H1 (cell line): ENCODE results near the gene PRDX5. TPM values are rescaled to one million over a fixed set of nuclear protein-coding genes. Genes with fewer than 3 reads are reported as not detected.
A peak's percentile ranks its signal among the peaks of the same experiment; 100 is the strongest.

ENCODE experiments used
- CTCF ChIA-PET: fragments of 300-600 bp; sonication (Branson Sonifier 250); formaldehyde crosslinking; loops from one replicate; lab custom pipeline; 2021; ENCODE audit not compliant: partially characterized antibody; lab: Charles Lee
- POLR2A ChIA-PET: fragments of 300-600 bp; sonication (Branson Sonifier 250); formaldehyde crosslinking; loops from one replicate; lab custom pipeline; 2021; ENCODE audit warnings: inconsistent platforms; ENCODE audit not compliant: partially characterized antibody; lab: Charles Lee
- DNase-seq, 2 experiments: peaks; one replicate each; pipeline versions ENCODE4 v3.0.0 to v3.0.0-alpha.2; 2010 to 2022; ENCODE audit warnings: low spot score in 2 of 2, low read depth in 1 of 2, mixed read lengths in 1 of 2
- FAIRE-seq: peaks from 2 replicates; lab custom pipeline; 2011; peaks lifted over from hg19 to GRCh38; lab: Jason Lieb, UNC
- H2AFZ ChIP-seq: 2 replicates; pipeline ENCODE4 v1.8.1; 2012; ENCODE audit warnings: low read length, inconsistent platforms
- H2AK5ac ChIP-seq: 2 replicates; pipeline ENCODE4 v1.6.1; 2013; ENCODE audit warnings: low read depth, low read length
- H2BK120ac ChIP-seq: replicated peaks from 2 replicates; pipeline ENCODE3; 2013; ENCODE audit warnings: low read depth, low read length, inconsistent platforms
- H2BK12ac ChIP-seq: 2 replicates; pipeline ENCODE4 v1.6.1; 2013; ENCODE audit warnings: low read depth, low read length
- H2BK15ac ChIP-seq: 2 replicates; pipeline ENCODE4 v1.6.1; 2013; ENCODE audit warnings: low read length
- H2BK20ac ChIP-seq: 2 replicates; pipeline ENCODE4 v1.6.1; 2013; ENCODE audit warnings: low read length
- H2BK5ac ChIP-seq: 2 replicates; pipeline ENCODE4 v1.6.1; 2013; ENCODE audit warnings: low read depth, low read length
- H3K14ac ChIP-seq: 2 replicates; pipeline ENCODE4 v1.6.1; 2013; ENCODE audit warnings: inconsistent platforms; ENCODE audit not compliant: insufficient read length
- H3K18ac ChIP-seq: 2 replicates; pipeline ENCODE4 v1.6.1; 2013; ENCODE audit warnings: low read length; ENCODE audit errors: extremely low read depth
- H3K23ac ChIP-seq: 2 replicates; pipeline ENCODE4 v1.6.1; 2013; ENCODE audit warnings: inconsistent platforms; ENCODE audit not compliant: insufficient read length
- H3K23me2 ChIP-seq: 2 replicates; pipeline ENCODE4 v1.6.1; 2013; ENCODE audit warnings: low read depth, low read length
- H3K27ac ChIP-seq: 2 replicates; pipeline ENCODE4 v1.6.1; 2011; ENCODE audit warnings: low read depth, low read length, inconsistent platforms
- H3K27me3 ChIP-seq, 4 experiments: replicated peaks in 1 of 4; 1 replicate in 1 of 4; 2 replicates in 3 of 4; pipeline versions ENCODE4 v1.6.1 to v1.8.1; 2011 to 2013; ENCODE audit warnings: low read length in 3 of 4, mild to moderate bottlenecking in 3 of 4, inconsistent platforms in 2 of 4, mixed read lengths in 2 of 4, moderate library complexity in 1 of 4; ENCODE audit not compliant: control insufficient read depth in 3 of 4, insufficient read depth in 3 of 4; ENCODE audit errors: extremely low read depth in 1 of 4
- H3K36me3 ChIP-seq, 4 experiments: 2 replicates each; pipeline versions ENCODE4 v1.6.1 to v1.8.1; 2011 to 2013; ENCODE audit warnings: mild to moderate bottlenecking in 4 of 4, low read length in 3 of 4, moderate library complexity in 2 of 4, control low read depth in 1 of 4, inconsistent platforms in 1 of 4; ENCODE audit not compliant: insufficient read depth in 4 of 4, control insufficient read depth in 2 of 4
- H3K4ac ChIP-seq: replicated peaks from 2 replicates; pipeline ENCODE3; 2013; ENCODE audit warnings: low read length, low read depth, mixed read lengths, inconsistent platforms; ENCODE audit not compliant: insufficient read length
- H3K4me1 ChIP-seq, 4 experiments: replicated peaks in 1 of 4; 1 replicate in 1 of 4; 2 replicates in 3 of 4; pipeline versions ENCODE4 v1.6.1 to v1.8.1; 2011 to 2013; ENCODE audit warnings: low read length in 3 of 4, inconsistent platforms in 2 of 4, mixed read lengths in 1 of 4; ENCODE audit not compliant: insufficient read depth in 4 of 4, control insufficient read depth in 3 of 4
- H3K4me2 ChIP-seq, 2 experiments: 2 replicates each; pipeline versions ENCODE4 v1.6.1 to v1.8.1; 2011 to 2013; ENCODE audit warnings: low read depth in 2 of 2, low read length in 2 of 2, control low read depth in 1 of 2, inconsistent platforms in 1 of 2, mild to moderate bottlenecking in 1 of 2; ENCODE audit not compliant: insufficient read depth in 1 of 2
- H3K4me3 ChIP-seq, 4 experiments: fragments of 200-600, 300-600 bp in 1 of 4; sonication (generic), shearing (Covaris generic), sonication (Bioruptor Twin) in 1 of 4; 2 replicates each; pipeline versions ENCODE4 v1.5.1 to v1.8.1; 2011 to 2016; ENCODE audit warnings: low read length in 4 of 4, low read depth in 3 of 4, control low read depth in 2 of 4, inconsistent platforms in 2 of 4, mild to moderate bottlenecking in 2 of 4, mixed read lengths in 1 of 4, moderate library complexity in 1 of 4; ENCODE audit not compliant: insufficient read depth in 2 of 4; ENCODE audit errors: extremely low read depth in 1 of 4
- H3K56ac ChIP-seq: replicated peaks from 2 replicates; pipeline ENCODE3; 2013; ENCODE audit warnings: low read depth, mild to moderate bottlenecking, mixed read lengths, low read length, inconsistent platforms; ENCODE audit not compliant: insufficient read length
- H3K79me1 ChIP-seq: 2 replicates; pipeline ENCODE4 v1.6.1; 2013; ENCODE audit warnings: low read depth, low read length, control low read depth
- H3K79me2 ChIP-seq, 2 experiments: 2 replicates each; pipeline versions ENCODE4 v1.6.1 to v1.8.1; 2012 to 2013; ENCODE audit warnings: low read length in 2 of 2, mild to moderate bottlenecking in 2 of 2, inconsistent platforms in 1 of 2; ENCODE audit not compliant: insufficient read depth in 2 of 2, control insufficient read depth in 1 of 2
- H3K9ac ChIP-seq, 4 experiments: replicated peaks in 1 of 4; 1 replicate in 1 of 4; 2 replicates in 3 of 4; pipeline versions ENCODE4 v1.6.1 to v1.8.1; 2011 to 2013; ENCODE audit warnings: low read depth in 3 of 4, low read length in 3 of 4, control low read depth in 2 of 4, mild to moderate bottlenecking in 2 of 4, moderate library complexity in 2 of 4, inconsistent platforms in 1 of 4; ENCODE audit errors: extremely low read depth in 1 of 4
- H3K9me3 ChIP-seq, 2 experiments: 2 replicates each; pipeline versions ENCODE4 v1.6.1 to v1.8.1; 2012 to 2013; ENCODE audit warnings: mild to moderate bottlenecking in 2 of 2, moderate library complexity in 2 of 2, control low read depth in 1 of 2, inconsistent platforms in 1 of 2, low read depth in 1 of 2, low read length in 1 of 2, mixed read lengths in 1 of 2; ENCODE audit not compliant: insufficient read depth in 2 of 2
- H4K20me1 ChIP-seq, 2 experiments: replicated peaks in 1 of 2; 2 replicates each; pipeline versions ENCODE3 to v1.8.1; 2011 to 2013; ENCODE audit warnings: inconsistent platforms in 2 of 2, low read length in 2 of 2, mild to moderate bottlenecking in 1 of 2; ENCODE audit not compliant: insufficient read depth in 2 of 2, control insufficient read depth in 1 of 2
- H4K5ac ChIP-seq: 2 replicates; pipeline ENCODE4 v1.6.1; 2013; ENCODE audit warnings: low read length, low read depth, mixed read lengths, inconsistent platforms; ENCODE audit not compliant: insufficient read length
- H4K8ac ChIP-seq: 2 replicates; pipeline ENCODE4 v1.8.0; 2013; ENCODE audit warnings: mild to moderate bottlenecking, moderate library complexity, low read length, inconsistent platforms; ENCODE audit not compliant: insufficient read depth; ENCODE audit errors: extremely low read depth
- H4K91ac ChIP-seq: replicated peaks from 2 replicates; pipeline ENCODE3; 2013; ENCODE audit warnings: low read length, mixed read lengths, inconsistent platforms; ENCODE audit not compliant: insufficient read length
- KDM1A ChIP-seq: fragments of 200-600, 300-600 bp; sonication (generic); IDR thresholded peaks from 2 replicates; pipeline ENCODE4 v1.7.1; 2016; ENCODE audit warnings: mild to moderate bottlenecking, low read length, borderline replicate concordance
- TBP ChIP-seq: IDR thresholded peaks from 2 replicates; pipeline ENCODE4 v1.6.1; 2011; ENCODE audit warnings: low read depth, low read length, improper control_type of control experiment
- WGBS, 2 experiments: shearing (Covaris generic) in 1 of 2; methylation state at CpG; one replicate each; pipeline versions ENCODE4 v1.1.6 to v1.1.7; 2013 to 2015; ENCODE audit warnings: low lambda C conversion rate in 2 of 2, mixed read lengths in 2 of 2, inconsistent platforms in 1 of 2, low coverage in 1 of 2, missing lambda C conversion rate in 1 of 2; ENCODE audit not compliant: insufficient replicate concordance in 2 of 2, insufficient coverage in 1 of 2, insufficient read length in 1 of 2; ENCODE audit errors: extremely low coverage in 1 of 2, missing lambda C conversion rate in 1 of 2; 5-methylcytosine and 5-hydroxymethylcytosine counted together
- polyA plus RNA-seq, 7 experiments: library from polyadenylated mRNA; depleted of rRNA in 3 of 7; stranded (reverse) in 5 of 7; unstranded in 2 of 7; fragments of >200 nt in 5 of 7; fragments of 200-250 nt in 2 of 7; gene quantifications; 1 replicate in 5 of 7; 2 replicates in 1 of 7; 4 replicates in 1 of 7; pipeline versions ENCODE4 v1.2.1 to v1.2.3, GENCODE V29; 2011 to 2013; ENCODE audit warnings: missing spikeins in 2 of 7, mixed read lengths in 2 of 7
- total RNA-seq: library from RNA; stranded (reverse); fragmentation: NEBNext Ultra II Directional; extraction: Animal tissue kit (Norgen Biotek cat#: 25700); gene quantifications from 2 replicates; pipeline ENCODE4 v1.2.1, GENCODE V29; 2021

Gene PRDX5
- total and polyA plus RNA-seq, 2 of the 8 experiments (the other 6 are each of a cell fraction or from before 2014, with no cell fraction given): 201 to 582 TPM

- Histone ChIP-seq H3K23me2 (peaks cover 11% of the 10 kb centered on the region; the same call in 1 of the 2 replicates), H3K4me3 (no peak overlapping the region), H3K18ac (no peak overlapping the region), H3K27ac (no peak overlapping the region), H2BK15ac (no peak overlapping the region), H3K79me1 (no peaks in the 10 kb centered on the region), H4K5ac (no peak overlapping the region), H2BK12ac (no peak overlapping the region), H3K9me3 (no peaks in the 10 kb centered on the region), H3K14ac (no peak overlapping the region), H2AK5ac (no peak overlapping the region), H2BK20ac (no peak overlapping the region), H2BK5ac (no peak overlapping the region), H3K36me3 (no peaks in the 10 kb centered on the region), H2BK120ac (no peak overlapping the region), H4K20me1 (no peaks in the 10 kb centered on the region), H4K91ac (no peak overlapping the region), H4K8ac (no peak overlapping the region), H3K79me2 (no peaks in the 10 kb centered on the region), H2AFZ (no peak overlapping the region), H3K4ac (no peak overlapping the region), H3K27me3 (peaks cover 0 to 2% (median 0%) of the 10 kb centered on the region in 4 experiments; a peak in 1 of 7 replicates), H3K4me2 (no peak overlapping the region), H3K9ac (no peak overlapping the region), H3K4me1 (peaks cover 0 to 19% (median 13%) of the 10 kb centered on the region in 4 experiments; a peak in 6 of 7 replicates), H3K56ac (no peak overlapping the region), H3K23ac (no peak overlapping the region)
- ChIA-PET POLR2A (interaction anchor here (1.1 kb wide), 1 partner anchor 18 kb away, joined by 4 read pairs; no protein-coding TSS in a partner anchor), CTCF (interaction anchor here (0.6 to 37.6 kb wide), 6 partner anchors 12 to 83 kb away, joined by 3 to 614 read pairs (median 5); partner anchors contain the start of genes CATSPERZ, CCDC88B, ESRRA and PRDX5)
- WGBS, 2 experiments: 86% methylated on average over 8 of the region's 8 CpGs; no CpG with 5 or more reads in 1 of the 2 experiments
- no peak for DNase-seq
- FAIRE-seq: no peak
- TF ChIP-seq TBP (no peak), KDM1A (peak; percentile 86; the same call in 1 of the 2 replicates)
These were observed 19.8 kb downstream of the PRDX5 start for GRCh38 chr11:64337538-64338249.
